Activated CD8-positive, alpha-beta T cell treated with anti-CD3 and anti-CD28 coated beads, Interleukin-2, amount 10 ng/mL, durations not matched to agents 7 days and 5 days (primary cell): Measurements from ENCODE around the gene TALDO1. TPM values are rescaled to one million over a fixed set of nuclear protein-coding genes. Genes with fewer than 3 reads are reported as not detected.

Experiments
- ATAC-seq: fragments of 150-1000 bp; cut with Tn5 transposase; one replicate; pipeline ENCODE4 v1.10.0; 2021; ENCODE audit warnings: moderate library complexity
- CTCF ChIA-PET: fragments of 350-600 bp; sonication (Branson Sonifier 250); formaldehyde crosslinking; loops from one replicate; lab custom pipeline; 2021; ENCODE audit warnings: antibody characterized with exemption; lab: Charles Lee
- POLR2A ChIA-PET: fragments of 350-600 bp; sonication (Branson Sonifier 250); formaldehyde crosslinking; loops from one replicate; lab custom pipeline; 2021; ENCODE audit warnings: antibody characterized with exemption; lab: Charles Lee
- DNase-seq: peaks from one replicate; pipeline ENCODE4 v3.0.0-alpha.2; 2020
- H3K27ac Mint-ChIP-seq: one replicate; pipeline ENCODE4 v1.8.0; 2021; ENCODE audit warnings: mild to moderate bottlenecking, mixed read lengths
- H3K27me3 Mint-ChIP-seq: one replicate; pipeline ENCODE4 v1.8.0; 2021; ENCODE audit warnings: low read depth, mixed read lengths
- H3K36me3 Mint-ChIP-seq: one replicate; pipeline ENCODE4 v1.8.0; 2021; ENCODE audit warnings: low read depth, mixed read lengths
- H3K4me1 Mint-ChIP-seq: one replicate; pipeline ENCODE4 v1.8.0; 2021; ENCODE audit warnings: low read depth, mixed read lengths
- H3K4me3 Mint-ChIP-seq: one replicate; pipeline ENCODE4 v1.8.0; 2021; ENCODE audit warnings: mild to moderate bottlenecking, mixed read lengths
- H3K9me3 Mint-ChIP-seq: one replicate; pipeline ENCODE4 v1.8.0; 2022; ENCODE audit warnings: mixed read lengths; ENCODE audit not compliant: insufficient read depth
- total RNA-seq, 2 experiments: library from RNA; stranded (reverse); gene quantifications; one replicate each; pipeline ENCODE4 v1.2.3, GENCODE V29; 2021

TALDO1 gene
- total RNA-seq, 2 experiments from 2014 or later, result 278 to 289 TPM

GRCh38 chr11:704781-705645, 42.3 kb upstream of the TALDO1 start:
- no peak for ATAC-seq
- POLR2A ChIA-PET, result no interaction called here
- Mint-ChIP-seq H3K27ac (no peak overlapping the region), H3K9me3 (no peaks in the 10 kb centered on the region), H3K4me1 (peaks cover 3% of the 10 kb centered on the region), H3K4me3 (no peak overlapping the region), H3K36me3 (peaks cover 7% of the 10 kb centered on the region), H3K27me3 (peaks cover 8% of the 10 kb centered on the region)
- CTCF ChIA-PET, result no interaction called here
- no peak for DNase-seq

GRCh38 chr11:705646-706438, 41.4 kb upstream of the TALDO1 start, which contains the start of gene EPS8L2:
EPS8L2 (plus strand) TSS chr11:706231; CDS start chr11:709408, 3,177 bp downstream.
- Mint-ChIP-seq H3K27me3 (peaks cover 8% of the 10 kb centered on the region), H3K4me3 (no peak within 1 kb of the TSS), H3K27ac (no peak within 1 kb of the TSS), H3K9me3 (no peaks in the 10 kb centered on the region), H3K36me3 (peaks cover 3% of the 10 kb centered on the region), H3K4me1 (peaks cover 3% of the 10 kb centered on the region)
- DNase-seq (no peak), ATAC-seq (no peak)
- CTCF ChIA-PET, result no interaction called here
- POLR2A ChIA-PET, result no interaction called here

GRCh38 chr11:706439-706956, 40.8 kb upstream of the TALDO1 start:
- no peak for DNase-seq
- POLR2A ChIA-PET, result interaction anchor here (0.6 kb wide), 1 partner anchor 466 kb away, joined by 3 read pairs; no protein-coding TSS in a partner anchor
- ATAC-seq, result no peak
- CTCF ChIA-PET, result interaction anchor here (1.1 kb wide), 1 partner anchor 8 kb away, joined by 3 read pairs; no protein-coding TSS in a partner anchor
- Mint-ChIP-seq H3K9me3 (no peaks in the 10 kb centered on the region), H3K36me3 (peaks cover 3% of the 10 kb centered on the region), H3K4me1 (peaks cover 8% of the 10 kb centered on the region), H3K4me3 (no peak overlapping the region), H3K27me3 (peaks cover 8% of the 10 kb centered on the region), H3K27ac (no peak overlapping the region)

- ATAC-seq, result no peak
- Mint-ChIP-seq H3K4me1 (peaks cover 8% of the 10 kb centered on the region), H3K36me3 (no peaks in the 10 kb centered on the region), H3K27ac (no peak overlapping the region), H3K27me3 (peaks cover 8% of the 10 kb centered on the region), H3K9me3 (no peaks in the 10 kb centered on the region), H3K4me3 (no peak overlapping the region)
- ChIA-PET CTCF (interaction anchor here (1.1 kb wide), 1 partner anchor 9 kb away, joined by 3 read pairs; no protein-coding TSS in a partner anchor), POLR2A (interaction anchor here (0.6 kb wide), 1 partner anchor 467 kb away, joined by 3 read pairs; no protein-coding TSS in a partner anchor)
- no peak for DNase-seq
Observed at GRCh38 chr11:706957-707816, 40.1 kb upstream of the TALDO1 start.

GRCh38 chr11:707817-708420, 39.3 kb upstream of the TALDO1 start:
- no peak for ATAC-seq

GRCh38 chr11:708511-708910, 38.8 kb upstream of the TALDO1 start:
- H3K4me3 Mint-ChIP-seq, result no peak overlapping the region
- no peaks in the 10 kb centered on the region for H3K9me3 Mint-ChIP-seq
- CTCF ChIA-PET, result no interaction called here

More at GRCh38 chr11:707817-708420, 39.3 kb upstream of the TALDO1 start:
- CTCF ChIA-PET, result no interaction called here
- H3K27me3 Mint-ChIP-seq, result peaks cover 8% of the 10 kb centered on the region
- H3K36me3 Mint-ChIP-seq, result no peaks in the 10 kb centered on the region
- no peak overlapping the region for H3K27ac Mint-ChIP-seq
- no peak for DNase-seq
- H3K4me1 Mint-ChIP-seq, result peaks cover 8% of the 10 kb centered on the region
- POLR2A ChIA-PET, result no interaction called here
- H3K9me3 Mint-ChIP-seq, result no peaks in the 10 kb centered on the region
- no peak overlapping the region for H3K4me3 Mint-ChIP-seq

GRCh38 chr11:709109-709997, 37.9 kb upstream of the TALDO1 start:
- H3K4me1 Mint-ChIP-seq, result peaks cover 8% of the 10 kb centered on the region
- CTCF ChIA-PET, result no interaction called here
- POLR2A ChIA-PET, result no interaction called here

More at GRCh38 chr11:708511-708910, 38.8 kb upstream of the TALDO1 start:
- DNase-seq (no peak), ATAC-seq (no peak)
- Mint-ChIP-seq H3K27ac (no peak overlapping the region), H3K27me3 (peaks cover 8% of the 10 kb centered on the region), H3K4me1 (peaks cover 8% of the 10 kb centered on the region), H3K36me3 (no peaks in the 10 kb centered on the region)
- POLR2A ChIA-PET, result no interaction called here

GRCh38 chr11:714436-714835, 32.8 kb upstream of the TALDO1 start:
- Mint-ChIP-seq H3K36me3 (no peaks in the 10 kb centered on the region), H3K4me1 (peaks cover 5% of the 10 kb centered on the region), H3K27me3 (peaks cover 9% of the 10 kb centered on the region), H3K27ac (no peak overlapping the region), H3K9me3 (no peaks in the 10 kb centered on the region), H3K4me3 (no peak overlapping the region)
- no peak for ATAC-seq
- DNase-seq, result no peak
- ChIA-PET POLR2A (no interaction called here), CTCF (no interaction called here)

More at GRCh38 chr11:709109-709997, 37.9 kb upstream of the TALDO1 start:
- Mint-ChIP-seq H3K36me3 (no peaks in the 10 kb centered on the region), H3K4me3 (no peak overlapping the region), H3K9me3 (no peaks in the 10 kb centered on the region), H3K27ac (no peak overlapping the region), H3K27me3 (peaks cover 8% of the 10 kb centered on the region)
- ATAC-seq, result no peak
- no peak for DNase-seq

GRCh38 chr11:719214-720016, 27.8 kb upstream of the TALDO1 start:
- POLR2A ChIA-PET, result no interaction called here
- no peak overlapping the region for H3K27ac Mint-ChIP-seq
- peaks cover 11% of the 10 kb centered on the region for H3K4me1 Mint-ChIP-seq
- no peaks in the 10 kb centered on the region for H3K9me3 Mint-ChIP-seq
- CTCF ChIA-PET, result no interaction called here
- H3K36me3 Mint-ChIP-seq, result no peaks in the 10 kb centered on the region
- H3K4me3 Mint-ChIP-seq, result no peak overlapping the region
- DNase-seq, result no peak
- H3K27me3 Mint-ChIP-seq, result peaks cover 27% of the 10 kb centered on the region
- ATAC-seq, result no peak
